ENCODE data around the gene JAML.

GRCh38 chr11:118168751-118169150 lies 56.1 kb downstream of the JAML start:
- no peak for TF ChIP-seq CTCF (optimal IDR thresholded peaks at IDR 0.05 in 1 of 3, IDR thresholded peaks at IDR 0.05 in 1 of 3, conservative IDR thresholded peaks at IDR 0.05 in 1 of 3; ENCODE audit: extremely low read depth in 1 of 3, insufficient read depth in 2 of 3, low read length in 3 of 3)
- TF ChIP-seq EZH2 (IDR thresholded peaks at IDR 0.05; ENCODE audit: low read length), result no peak
